K562 (cell line): ENCODE results near the gene ZNF689. TPM values are rescaled to one million over a fixed set of nuclear protein-coding genes. Genes with fewer than 3 reads are reported as not detected.

Source experiments
- BCL6 ChIP-seq: fragments of 250-450 bp; sonication (Bioruptor Pico); IDR thresholded peaks from 2 replicates; pipeline ENCODE4 v1.4.0; 2020
- CHCHD3 ChIP-seq: fragments of 250-450 bp; sonication (Bioruptor Pico); IDR thresholded peaks from 2 replicates; pipeline ENCODE4 v2.1.2; 2022; ENCODE audit warnings: mild to moderate bottlenecking
- FOS ChIP-seq: IDR thresholded peaks from 3 replicates; pipeline ENCODE4 v1.6.1; 2011; ENCODE audit not compliant: insufficient read length; ENCODE audit errors: extremely low read depth
- FOXK2 ChIP-seq, 2 experiments: fragments of 450-650 bp; IDR thresholded peaks in 1 of 2; conservative IDR thresholded peaks in 1 of 2; 2 replicates each; pipeline ENCODE4 v1.6.1; 2016; ENCODE audit warnings: low read depth in 2 of 2, mild to moderate bottlenecking in 1 of 2
- JUNB ChIP-seq: fragments of 450-650 bp; formaldehyde crosslinking; conservative IDR thresholded peaks from 2 replicates; pipeline ENCODE4 v1.4.0; 2020; ENCODE audit warnings: mild to moderate bottlenecking
- NR2F6 ChIP-seq: fragments of 450-650 bp; formaldehyde crosslinking; IDR thresholded peaks from 2 replicates; pipeline ENCODE4 v1.4.0; 2020; ENCODE audit warnings: mild to moderate bottlenecking
- POLR3A ChIP-seq: IDR thresholded peaks from 2 replicates; pipeline ENCODE4 v1.6.1; 2011; ENCODE audit warnings: borderline replicate concordance, mild to moderate bottlenecking, moderate library complexity; ENCODE audit not compliant: insufficient read length, insufficient read depth; ENCODE audit errors: extremely low read depth
- SUPT5H ChIP-seq: fragments of 450-650 bp; IDR thresholded peaks from 2 replicates; pipeline ENCODE4 v1.6.1; 2016
- TAF1 ChIP-seq: IDR thresholded peaks from 2 replicates; pipeline ENCODE4 v1.6.1; 2011; ENCODE audit warnings: mild to moderate bottlenecking, low read length, moderate library complexity; ENCODE audit not compliant: insufficient read depth, control insufficient read depth, severe bottlenecking; ENCODE audit errors: extremely low read depth
- ZFX ChIP-seq: sonication (generic); formaldehyde crosslinking; IDR thresholded peaks from 2 replicates; pipeline ENCODE4 v1.8.0; 2022; ENCODE audit warnings: mild to moderate bottlenecking, missing genetic modification reagents, moderate library complexity
- ZNF232 ChIP-seq: sonication (generic); formaldehyde crosslinking; IDR thresholded peaks from 2 replicates; pipeline ENCODE4 v1.8.0; 2022; ENCODE audit warnings: mild to moderate bottlenecking, missing genetic modification reagents
- ZNF354B ChIP-seq: fragments of 250-450 bp; sonication (Bioruptor Pico); IDR thresholded peaks from 2 replicates; pipeline ENCODE4 v1.4.0; 2020
- ZNF41 ChIP-seq: fragments of 250-450 bp; sonication (Bioruptor Pico); conservative IDR thresholded peaks from 2 replicates; pipeline ENCODE4 v1.4.0; 2020; ENCODE audit warnings: mild to moderate bottlenecking
- polyA plus RNA-seq, 8 experiments: library from polyadenylated mRNA; depleted of rRNA in 4 of 8; stranded (reverse) in 5 of 8; unstranded in 3 of 8; fragments of >200 nt; fragmentation: Nextera tagmentation in 2 of 8; fragmentation: Illumina TruSeq in 1 of 8; extraction: Ambion mirVana in 2 of 8; extraction: Trizol in 1 of 8; gene quantifications; 2 replicates each; pipeline versions ENCODE4 v1.2.1 to v1.2.3, GENCODE V29; 2011 to 2014; ENCODE audit warnings: inconsistent platforms in 1 of 8, missing spikeins in 1 of 8
- total RNA-seq, 7 experiments: library from RNA; depleted of rRNA in 6 of 7; stranded (reverse); fragments of >200 nt in 6 of 7; fragmentation: Illumina TruSeq in 2 of 7; extraction: Trizol in 2 of 7; gene quantifications; 2 replicates each; pipeline versions ENCODE4 v1.2.1 to v1.2.3, GENCODE V29; 2011 to 2021; ENCODE audit warnings: low replicate concordance in 1 of 7
- TF ChIP-seq, protein P1 (sequence below), 2 experiments: IDR thresholded peaks; 2 replicates each; pipeline ENCODE4 v1.6.1; 2012; ENCODE audit warnings: improper control_type of control experiment in 2 of 2, low read depth in 2 of 2, low read length in 2 of 2, borderline replicate concordance in 1 of 2
- TF ChIP-seq, protein P2 (sequence below): fragments of 450-650 bp; formaldehyde crosslinking; IDR thresholded peaks from 2 replicates; pipeline ENCODE4 v1.4.0; 2020; ENCODE audit warnings: mild to moderate bottlenecking, moderate library complexity
- TF ChIP-seq, protein P3 (sequence below): sonication (generic); formaldehyde crosslinking; IDR thresholded peaks from 2 replicates; pipeline ENCODE4 v1.8.0; 2022; ENCODE audit warnings: missing genetic modification reagents, mild to moderate bottlenecking, borderline replicate concordance
- TF ChIP-seq, protein P4 (sequence below): fragments of 250-450 bp; sonication (Bioruptor Pico); IDR thresholded peaks from 2 replicates; pipeline ENCODE4 v1.8.0; 2022; ENCODE audit warnings: inconsistent platforms
- TF ChIP-seq, protein P5 (sequence below), 2 experiments: IDR thresholded peaks; 2 replicates each; pipeline ENCODE4 v1.6.1; 2011; ENCODE audit warnings: borderline replicate concordance in 1 of 2, control low read depth in 1 of 2, low read depth in 1 of 2, low read length in 1 of 2, mild to moderate bottlenecking in 1 of 2, mixed read lengths in 1 of 2, moderate library complexity in 1 of 2; ENCODE audit not compliant: insufficient read depth in 1 of 2, insufficient read length in 1 of 2, poor library complexity in 1 of 2, severe bottlenecking in 1 of 2; ENCODE audit errors: extremely low read depth in 1 of 2

ZNF689 gene
- total and polyA plus RNA-seq, 9 of the 15 experiments (the other 6 are each of a cell fraction or from before 2014, with no cell fraction given), result 5.4 to 15.4 (median 10.8) TPM

DNA sequence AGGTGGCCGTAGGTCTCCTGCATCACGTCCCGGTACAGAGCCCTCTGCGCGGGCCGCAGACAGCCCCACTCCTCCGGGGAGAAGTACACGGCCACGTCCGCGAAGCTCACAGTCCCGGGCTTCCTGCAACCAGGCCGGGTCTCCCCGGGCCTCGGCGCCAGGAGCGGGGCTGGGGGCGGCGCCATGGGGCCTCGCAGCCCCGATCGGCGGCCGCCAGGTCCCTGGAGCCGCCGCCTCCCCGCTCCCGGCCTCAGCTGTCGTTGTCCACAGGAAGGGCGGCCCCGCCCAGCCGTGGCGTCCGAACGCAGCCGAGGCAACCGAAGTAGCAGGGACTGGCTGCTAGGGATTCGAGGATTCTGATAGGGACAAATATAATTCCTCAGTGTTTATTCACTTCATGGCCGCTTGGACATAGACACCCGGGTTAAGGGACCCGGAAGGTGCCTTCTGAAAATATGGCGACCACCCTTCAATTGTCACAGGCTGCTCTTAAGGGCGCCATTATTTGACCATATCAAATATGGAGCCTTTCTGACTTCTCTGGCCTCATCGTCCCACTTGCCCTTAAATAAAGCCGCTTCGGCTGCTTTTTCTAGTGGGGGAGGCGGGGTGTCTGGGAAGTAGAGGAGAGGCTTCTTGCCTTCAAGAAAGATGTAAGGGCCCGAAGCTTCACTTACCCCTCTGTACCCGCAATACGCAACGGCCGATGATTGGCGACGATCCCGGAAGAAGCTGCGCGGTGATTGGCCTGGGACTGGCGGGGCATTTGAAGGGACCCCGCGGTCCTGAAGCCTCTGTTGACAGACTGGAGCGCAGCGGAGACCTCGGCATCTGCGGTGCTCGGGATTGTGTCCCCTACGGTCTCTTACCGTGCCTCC is 38.5 kb downstream of the ZNF689 start, which contains the start of gene ZNF688 (continued):
- TF ChIP-seq, protein P1, sequence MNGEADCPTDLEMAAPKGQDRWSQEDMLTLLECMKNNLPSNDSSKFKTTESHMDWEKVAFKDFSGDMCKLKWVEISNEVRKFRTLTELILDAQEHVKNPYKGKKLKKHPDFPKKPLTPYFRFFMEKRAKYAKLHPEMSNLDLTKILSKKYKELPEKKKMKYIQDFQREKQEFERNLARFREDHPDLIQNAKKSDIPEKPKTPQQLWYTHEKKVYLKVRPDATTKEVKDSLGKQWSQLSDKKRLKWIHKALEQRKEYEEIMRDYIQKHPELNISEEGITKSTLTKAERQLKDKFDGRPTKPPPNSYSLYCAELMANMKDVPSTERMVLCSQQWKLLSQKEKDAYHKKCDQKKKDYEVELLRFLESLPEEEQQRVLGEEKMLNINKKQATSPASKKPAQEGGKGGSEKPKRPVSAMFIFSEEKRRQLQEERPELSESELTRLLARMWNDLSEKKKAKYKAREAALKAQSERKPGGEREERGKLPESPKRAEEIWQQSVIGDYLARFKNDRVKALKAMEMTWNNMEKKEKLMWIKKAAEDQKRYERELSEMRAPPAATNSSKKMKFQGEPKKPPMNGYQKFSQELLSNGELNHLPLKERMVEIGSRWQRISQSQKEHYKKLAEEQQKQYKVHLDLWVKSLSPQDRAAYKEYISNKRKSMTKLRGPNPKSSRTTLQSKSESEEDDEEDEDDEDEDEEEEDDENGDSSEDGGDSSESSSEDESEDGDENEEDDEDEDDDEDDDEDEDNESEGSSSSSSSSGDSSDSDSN (IDR thresholded peaks at IDR 0.05; ENCODE audit: borderline replicate concordance in 1 of 2, low read depth in 2 of 2, low read length in 2 of 2), result peak; percentile 73 to 80; a peak in 2 of 4 replicates
- TF ChIP-seq FOXK2 (conservative IDR thresholded peaks at IDR 0.05 in 1 of 2, IDR thresholded peaks at IDR 0.05 in 1 of 2; ENCODE audit: low read depth in 2 of 2) (peak; percentile 88 to 89), TAF1 (peak; percentile 74), FOS (peak; percentile 77), JUNB (no peak), POLR3A (no peak), ZFX (peak; percentile 86), BCL6 (no peak), ZNF232 (CRISPR knock-in tag) (no peak), ZNF41 (no peak), NR2F6 (CRISPR knock-in tag) (no peak), CHCHD3 (CRISPR knock-in tag) (no peak), ZNF354B (no peak), SUPT5H (peak; percentile 61)
- TF ChIP-seq, protein P2, sequence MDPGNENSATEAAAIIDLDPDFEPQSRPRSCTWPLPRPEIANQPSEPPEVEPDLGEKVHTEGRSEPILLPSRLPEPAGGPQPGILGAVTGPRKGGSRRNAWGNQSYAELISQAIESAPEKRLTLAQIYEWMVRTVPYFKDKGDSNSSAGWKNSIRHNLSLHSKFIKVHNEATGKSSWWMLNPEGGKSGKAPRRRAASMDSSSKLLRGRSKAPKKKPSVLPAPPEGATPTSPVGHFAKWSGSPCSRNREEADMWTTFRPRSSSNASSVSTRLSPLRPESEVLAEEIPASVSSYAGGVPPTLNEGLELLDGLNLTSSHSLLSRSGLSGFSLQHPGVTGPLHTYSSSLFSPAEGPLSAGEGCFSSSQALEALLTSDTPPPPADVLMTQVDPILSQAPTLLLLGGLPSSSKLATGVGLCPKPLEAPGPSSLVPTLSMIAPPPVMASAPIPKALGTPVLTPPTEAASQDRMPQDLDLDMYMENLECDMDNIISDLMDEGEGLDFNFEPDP (CRISPR knock-in tag), result no peak
- TF ChIP-seq, protein P3, sequence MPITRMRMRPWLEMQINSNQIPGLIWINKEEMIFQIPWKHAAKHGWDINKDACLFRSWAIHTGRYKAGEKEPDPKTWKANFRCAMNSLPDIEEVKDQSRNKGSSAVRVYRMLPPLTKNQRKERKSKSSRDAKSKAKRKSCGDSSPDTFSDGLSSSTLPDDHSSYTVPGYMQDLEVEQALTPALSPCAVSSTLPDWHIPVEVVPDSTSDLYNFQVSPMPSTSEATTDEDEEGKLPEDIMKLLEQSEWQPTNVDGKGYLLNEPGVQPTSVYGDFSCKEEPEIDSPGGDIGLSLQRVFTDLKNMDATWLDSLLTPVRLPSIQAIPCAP (CRISPR knock-in tag), result no peak
- TF ChIP-seq, protein P4, sequence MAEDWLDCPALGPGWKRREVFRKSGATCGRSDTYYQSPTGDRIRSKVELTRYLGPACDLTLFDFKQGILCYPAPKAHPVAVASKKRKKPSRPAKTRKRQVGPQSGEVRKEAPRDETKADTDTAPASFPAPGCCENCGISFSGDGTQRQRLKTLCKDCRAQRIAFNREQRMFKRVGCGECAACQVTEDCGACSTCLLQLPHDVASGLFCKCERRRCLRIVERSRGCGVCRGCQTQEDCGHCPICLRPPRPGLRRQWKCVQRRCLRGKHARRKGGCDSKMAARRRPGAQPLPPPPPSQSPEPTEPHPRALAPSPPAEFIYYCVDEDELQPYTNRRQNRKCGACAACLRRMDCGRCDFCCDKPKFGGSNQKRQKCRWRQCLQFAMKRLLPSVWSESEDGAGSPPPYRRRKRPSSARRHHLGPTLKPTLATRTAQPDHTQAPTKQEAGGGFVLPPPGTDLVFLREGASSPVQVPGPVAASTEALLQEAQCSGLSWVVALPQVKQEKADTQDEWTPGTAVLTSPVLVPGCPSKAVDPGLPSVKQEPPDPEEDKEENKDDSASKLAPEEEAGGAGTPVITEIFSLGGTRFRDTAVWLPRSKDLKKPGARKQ (CRISPR knock-in tag), result no peak
- TF ChIP-seq, protein P5, sequence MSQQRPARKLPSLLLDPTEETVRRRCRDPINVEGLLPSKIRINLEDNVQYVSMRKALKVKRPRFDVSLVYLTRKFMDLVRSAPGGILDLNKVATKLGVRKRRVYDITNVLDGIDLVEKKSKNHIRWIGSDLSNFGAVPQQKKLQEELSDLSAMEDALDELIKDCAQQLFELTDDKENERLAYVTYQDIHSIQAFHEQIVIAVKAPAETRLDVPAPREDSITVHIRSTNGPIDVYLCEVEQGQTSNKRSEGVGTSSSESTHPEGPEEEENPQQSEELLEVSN (IDR thresholded peaks at IDR 0.05; ENCODE audit: borderline replicate concordance in 1 of 2, extremely low read depth in 1 of 2, insufficient read depth in 1 of 2, insufficient read length in 1 of 2, low read depth in 1 of 2, low read length in 1 of 2, poor library complexity in 1 of 2, severe bottlenecking in 1 of 2), result peak; percentile 9 to 80
